ENCODE data around the gene LARGE2.

LARGE2 gene

DNA sequence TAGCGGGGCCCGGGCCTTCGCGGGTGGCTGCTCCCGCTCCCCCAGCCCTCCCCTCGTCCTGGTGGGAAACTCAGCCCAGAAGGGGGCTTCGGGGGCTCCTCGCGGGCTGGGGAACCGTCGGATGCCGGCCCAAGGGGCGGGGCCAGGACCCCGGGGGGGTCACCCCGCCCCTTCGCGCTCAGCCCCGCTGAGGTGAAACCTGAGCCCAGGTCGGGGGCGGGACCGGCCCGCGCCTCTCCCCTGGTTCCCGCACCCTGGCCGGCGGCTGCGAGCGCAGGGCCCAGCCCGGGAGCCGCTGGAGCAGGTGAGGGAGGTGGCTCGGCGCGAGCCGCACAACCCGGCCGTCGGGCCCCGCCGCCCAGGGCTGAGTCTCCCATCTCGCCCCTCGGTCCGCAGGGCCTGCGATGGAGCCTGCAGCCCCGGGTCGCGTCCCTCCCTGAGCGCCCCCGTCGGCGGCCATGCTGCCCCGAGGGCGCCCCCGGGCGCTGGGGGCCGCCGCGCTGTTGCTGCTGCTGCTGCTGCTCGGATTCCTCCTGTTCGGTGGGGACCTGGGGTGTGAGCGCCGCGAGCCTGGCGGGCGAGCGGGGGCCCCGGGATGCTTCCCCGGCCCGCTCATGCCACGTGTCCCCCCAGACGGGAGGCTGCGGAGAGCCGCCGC, at the start of gene LARGE2:
Gene LARGE2 (plus strand): TSS at position 232 of the 658 bp plus-strand sequence. CDS start 227 bp downstream, at position 459.
- H3K9ac ChIP-seq (ENCODE audit: low read length), result peak within 1 kb of the TSS; percentile 58
- H3K27me3 ChIP-seq (ENCODE audit: control insufficient read depth, insufficient read depth, low read length), result peaks cover 15% of the 10 kb centered on the region
- peak within 1 kb of the TSS; percentile 63 for H3K4me3 ChIP-seq (ENCODE audit: low read length)
- H3K27ac ChIP-seq (ENCODE audit: low read length), result no peak within 1 kb of the TSS
- no peaks in the 10 kb centered on the region for H3K9me3 ChIP-seq (ENCODE audit: control insufficient read depth, low read depth, low read length)
- peaks cover 9% of the 10 kb centered on the region for H3K36me3 ChIP-seq (ENCODE audit: control insufficient read depth, low read depth, low read length)
- H3K4me1 ChIP-seq (ENCODE audit: control insufficient read depth, low read depth, low read length), result peaks cover 21% of the 10 kb centered on the region

DNA sequence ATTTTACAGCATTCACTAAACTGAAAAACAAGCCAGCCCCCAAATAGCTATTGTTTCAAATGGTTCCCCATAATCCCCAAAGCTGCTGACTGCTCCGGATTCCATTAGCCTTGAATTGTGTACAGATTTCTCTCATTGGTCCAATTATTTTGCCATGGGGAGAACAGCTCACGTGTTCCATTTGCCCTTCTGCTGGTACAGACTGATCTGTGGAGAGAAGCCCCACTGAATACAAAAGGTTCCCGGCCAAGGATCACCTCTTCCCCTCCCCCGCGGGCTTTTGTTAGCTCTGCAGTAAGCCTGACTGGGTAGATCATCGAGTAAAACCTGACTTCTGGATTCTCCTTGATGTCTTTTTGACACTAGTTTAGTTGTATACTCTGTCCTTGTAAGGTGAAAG, 46.1 kb upstream of the LARGE2 start:
- Histone ChIP-seq H3K27ac (ENCODE audit: low read length) (no peak overlapping the region), H3K9ac (ENCODE audit: low read length) (no peak overlapping the region), H3K9me3 (ENCODE audit: control insufficient read depth, low read depth, low read length) (no peaks in the 10 kb centered on the region), H3K4me3 (ENCODE audit: low read length) (no peak overlapping the region), H3K27me3 (ENCODE audit: control insufficient read depth, insufficient read depth, low read length) (no peaks in the 10 kb centered on the region), H3K4me1 (ENCODE audit: control insufficient read depth, low read depth, low read length) (peaks cover 20% of the 10 kb centered on the region), H3K36me3 (ENCODE audit: control insufficient read depth, low read depth, low read length) (no peaks in the 10 kb centered on the region)

DNA sequence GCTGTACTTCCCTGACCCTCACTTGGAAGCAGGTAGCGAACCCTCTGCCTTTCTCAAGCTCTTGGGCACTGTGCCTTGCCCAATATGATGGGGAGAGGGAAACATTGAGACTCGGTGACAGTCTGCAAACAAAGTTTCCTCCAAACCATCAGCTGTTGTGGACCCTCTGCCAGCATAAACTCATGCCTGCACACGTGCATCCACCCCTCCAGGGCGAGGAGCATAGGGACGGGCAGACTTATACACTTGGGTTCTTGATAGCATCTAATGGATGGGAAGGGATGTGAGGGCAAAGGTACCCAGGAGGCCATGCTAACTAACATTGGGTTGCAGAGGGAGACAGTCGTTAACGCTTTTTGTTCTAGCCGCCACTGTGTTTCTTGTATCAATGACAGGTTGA, 45.2 kb upstream of the LARGE2 start:
- Histone ChIP-seq H3K4me1 (ENCODE audit: control insufficient read depth, low read depth, low read length) (peaks cover 20% of the 10 kb centered on the region), H3K27me3 (ENCODE audit: control insufficient read depth, insufficient read depth, low read length) (no peaks in the 10 kb centered on the region), H3K4me3 (ENCODE audit: low read length) (no peak overlapping the region), H3K36me3 (ENCODE audit: control insufficient read depth, low read depth, low read length) (no peaks in the 10 kb centered on the region), H3K27ac (ENCODE audit: low read length) (no peak overlapping the region), H3K9ac (ENCODE audit: low read length) (no peak overlapping the region), H3K9me3 (ENCODE audit: control insufficient read depth, low read depth, low read length) (no peaks in the 10 kb centered on the region)

DNA sequence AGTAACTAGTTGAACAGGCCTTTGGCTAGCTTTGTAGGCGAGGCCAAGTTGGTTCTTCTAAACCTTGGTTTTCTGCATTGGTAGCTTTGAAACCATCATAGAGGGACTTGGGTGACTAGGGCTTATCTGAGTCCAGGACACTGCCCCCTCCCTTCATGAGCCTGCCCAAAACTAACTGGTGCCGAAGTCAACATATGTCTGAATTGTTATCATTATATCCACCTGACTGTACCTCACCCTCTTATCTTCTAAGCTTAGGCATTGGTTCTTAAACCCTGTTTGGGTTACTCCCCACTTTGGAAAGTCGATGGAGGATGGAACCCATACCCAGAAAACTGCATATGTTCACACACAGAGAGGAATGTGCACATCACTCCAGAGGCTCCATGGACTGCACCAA, 44.6 kb upstream of the LARGE2 start:
- Histone ChIP-seq H3K4me1 (ENCODE audit: control insufficient read depth, low read depth, low read length) (peaks cover 19% of the 10 kb centered on the region), H3K27me3 (ENCODE audit: control insufficient read depth, insufficient read depth, low read length) (no peaks in the 10 kb centered on the region), H3K36me3 (ENCODE audit: control insufficient read depth, low read depth, low read length) (no peaks in the 10 kb centered on the region), H3K9me3 (ENCODE audit: control insufficient read depth, low read depth, low read length) (no peaks in the 10 kb centered on the region), H3K27ac (ENCODE audit: low read length) (no peak overlapping the region), H3K4me3 (ENCODE audit: low read length) (no peak overlapping the region), H3K9ac (ENCODE audit: low read length) (no peak overlapping the region)

DNA sequence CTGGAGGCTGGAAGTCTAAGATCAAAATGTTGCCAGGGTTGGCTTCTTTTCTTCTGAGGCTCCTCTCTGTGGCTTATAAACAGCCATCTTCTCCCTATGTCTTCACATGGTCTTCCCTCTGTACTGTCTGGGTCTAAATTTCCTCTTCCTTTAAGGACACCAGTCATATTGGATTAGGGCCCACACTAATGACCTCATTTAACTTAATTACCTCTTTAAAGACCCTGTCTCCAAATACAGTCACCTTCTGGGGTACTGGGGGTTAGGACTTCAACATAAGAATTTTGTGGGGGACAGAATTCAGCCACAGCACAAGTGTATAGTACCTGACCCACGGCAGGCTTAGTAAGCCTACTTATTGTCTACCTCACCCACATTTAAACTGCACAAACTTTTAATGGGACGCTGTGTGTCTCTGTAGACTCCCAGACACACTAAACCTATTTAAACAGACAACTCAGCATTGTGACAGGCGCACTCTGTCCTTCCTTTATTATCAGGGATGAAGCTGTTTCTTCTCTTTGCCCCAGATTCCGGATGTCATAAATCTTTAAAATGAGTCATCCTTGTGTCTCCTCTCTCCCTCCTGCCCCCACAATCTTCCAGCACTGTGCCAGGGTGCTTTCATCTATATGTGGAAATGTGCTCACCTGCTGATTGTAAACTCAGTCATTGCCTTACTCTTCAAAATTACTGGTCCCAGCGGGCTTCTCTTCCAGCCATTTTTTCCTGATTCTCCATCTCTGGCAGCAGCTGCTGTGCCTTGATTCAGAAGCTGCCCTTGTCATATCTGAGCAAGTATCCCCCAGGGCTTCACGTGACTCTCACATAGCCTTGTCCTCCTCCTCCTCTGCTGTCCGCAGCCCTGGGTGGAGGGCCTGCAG, 42.4 kb upstream of the LARGE2 start:
- Histone ChIP-seq H3K4me3 (ENCODE audit: low read length) (no peak overlapping the region), H3K9ac (ENCODE audit: low read length) (no peak overlapping the region), H3K27ac (ENCODE audit: low read length) (no peak overlapping the region), H3K9me3 (ENCODE audit: control insufficient read depth, low read depth, low read length) (no peaks in the 10 kb centered on the region), H3K36me3 (ENCODE audit: control insufficient read depth, low read depth, low read length) (no peaks in the 10 kb centered on the region), H3K27me3 (ENCODE audit: control insufficient read depth, insufficient read depth, low read length) (no peaks in the 10 kb centered on the region), H3K4me1 (ENCODE audit: control insufficient read depth, low read depth, low read length) (peaks cover 15% of the 10 kb centered on the region)

DNA sequence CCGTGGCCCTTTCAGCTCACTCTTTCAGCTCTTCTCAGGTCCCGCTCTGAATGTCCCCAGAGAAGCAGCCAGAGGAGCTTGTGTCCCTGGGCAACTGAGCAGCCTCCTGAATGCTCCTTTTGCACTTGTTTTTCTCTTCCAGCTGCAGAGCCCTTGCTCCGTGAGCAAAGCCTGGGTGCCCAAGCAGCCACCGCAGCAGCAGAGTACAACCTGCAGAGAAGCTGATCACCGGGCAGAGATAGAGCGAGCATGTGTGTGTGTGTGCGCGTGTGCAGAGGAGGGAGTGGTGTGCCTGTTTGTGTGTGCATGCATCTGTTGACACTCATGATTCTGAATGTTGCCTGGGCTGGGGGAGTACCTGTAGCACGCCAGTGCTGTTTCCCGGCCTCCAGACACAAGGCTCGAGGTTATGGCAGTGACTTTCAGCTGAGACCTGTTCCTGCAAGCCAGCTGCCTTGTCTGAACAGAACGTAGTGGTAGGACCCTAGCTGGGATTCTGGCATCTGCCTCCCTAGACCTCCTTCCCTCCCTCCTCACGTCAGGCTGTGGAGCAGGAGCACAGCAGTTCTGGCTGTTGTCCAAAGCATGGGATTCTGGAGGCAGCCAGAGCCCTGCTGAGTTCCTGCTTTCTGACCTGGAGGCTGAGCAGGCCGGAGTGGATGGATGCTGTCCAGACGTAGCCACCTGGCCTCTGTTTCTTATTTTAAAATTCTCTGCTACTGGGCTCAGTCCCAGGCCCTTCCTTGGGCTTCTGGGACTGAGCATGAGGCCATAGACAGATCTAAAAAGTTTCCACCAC, 41.5 kb upstream of the LARGE2 start:
- no peak overlapping the region for H3K27ac ChIP-seq (ENCODE audit: low read length)

DNA sequence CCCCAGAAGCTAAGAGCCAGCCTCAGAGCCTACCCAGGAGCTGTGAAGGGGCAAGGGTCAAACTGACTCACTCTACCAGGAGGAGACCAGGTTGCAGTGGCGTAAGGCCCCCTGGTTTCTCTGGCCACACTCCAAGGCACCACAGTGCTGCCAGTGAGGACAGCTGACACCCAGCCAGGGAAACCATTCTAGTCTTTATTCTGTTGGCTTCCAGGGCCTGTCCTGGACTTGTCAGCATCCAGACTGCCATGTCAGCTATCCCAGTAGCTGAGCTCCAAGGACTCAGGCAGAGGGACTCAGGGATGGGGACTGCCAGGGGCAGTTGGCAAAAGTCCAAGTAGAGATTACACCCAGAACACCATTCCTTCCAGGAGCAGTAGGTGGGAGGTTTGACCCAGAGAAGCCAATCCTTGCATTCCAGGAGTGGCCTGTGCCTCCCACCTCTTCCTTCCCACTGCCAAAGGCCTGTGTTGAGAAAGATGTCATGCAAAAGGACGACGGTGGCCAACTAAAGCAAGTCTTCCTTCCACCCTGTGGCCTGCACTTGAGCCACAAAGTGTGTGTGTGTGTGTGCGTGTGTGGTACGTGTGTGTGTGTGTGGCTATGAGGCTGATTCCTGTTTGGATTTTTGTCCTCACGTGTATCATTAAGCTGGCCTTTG, 40.6 kb upstream of the LARGE2 start:
- no peaks in the 10 kb centered on the region for H3K36me3 ChIP-seq (ENCODE audit: control insufficient read depth, low read depth, low read length)
- peaks cover 4% of the 10 kb centered on the region for H3K27me3 ChIP-seq (ENCODE audit: control insufficient read depth, insufficient read depth, low read length)
- H3K27ac ChIP-seq (ENCODE audit: low read length), result no peak overlapping the region
- H3K9me3 ChIP-seq (ENCODE audit: control insufficient read depth, low read depth, low read length), result no peaks in the 10 kb centered on the region
- no peak overlapping the region for H3K9ac ChIP-seq (ENCODE audit: low read length)
- no peak overlapping the region for H3K4me3 ChIP-seq (ENCODE audit: low read length)
- peaks cover 2% of the 10 kb centered on the region for H3K4me1 ChIP-seq (ENCODE audit: control insufficient read depth, low read depth, low read length)

More for the DNA sequence above, 41.5 kb upstream of the LARGE2 start:
- H3K4me3 ChIP-seq (ENCODE audit: low read length), result no peak overlapping the region
- H3K4me1 ChIP-seq (ENCODE audit: control insufficient read depth, low read depth, low read length), result peaks cover 10% of the 10 kb centered on the region
- H3K36me3 ChIP-seq (ENCODE audit: control insufficient read depth, low read depth, low read length), result no peaks in the 10 kb centered on the region
- no peaks in the 10 kb centered on the region for H3K9me3 ChIP-seq (ENCODE audit: control insufficient read depth, low read depth, low read length)
- H3K27me3 ChIP-seq (ENCODE audit: control insufficient read depth, insufficient read depth, low read length), result no peaks in the 10 kb centered on the region
- no peak overlapping the region for H3K9ac ChIP-seq (ENCODE audit: low read length)

DNA sequence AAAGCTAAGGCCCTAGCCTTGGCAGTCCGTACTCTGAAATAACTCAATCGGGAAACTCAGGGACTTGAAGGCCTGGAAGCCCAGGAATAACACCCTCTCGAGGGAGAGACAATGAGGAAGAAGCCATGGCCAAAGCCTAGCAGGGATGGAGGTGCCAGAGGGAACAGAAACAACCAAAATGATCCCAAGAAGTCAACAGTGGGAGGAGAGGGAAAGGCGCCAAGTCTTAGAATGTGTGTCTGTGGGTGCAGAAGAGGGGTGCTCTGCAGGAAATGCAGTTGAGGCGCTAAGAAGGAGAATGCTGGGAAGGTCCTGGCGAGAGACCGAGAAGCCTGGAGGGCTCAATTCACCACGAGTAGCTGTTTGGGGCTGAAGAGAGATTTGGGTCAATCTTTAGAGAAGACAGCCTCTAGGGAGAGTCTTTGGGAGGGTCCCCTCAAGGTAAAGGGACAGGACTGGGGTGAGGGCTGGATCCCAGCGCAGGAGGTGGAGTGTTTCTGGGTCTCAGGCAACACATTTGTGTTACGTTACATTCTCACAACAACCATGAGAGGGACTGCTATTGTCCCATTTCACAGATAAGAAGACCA, 37.8 kb upstream of the LARGE2 start:
- no peaks in the 10 kb centered on the region for H3K36me3 ChIP-seq (ENCODE audit: control insufficient read depth, low read depth, low read length)
- no peaks in the 10 kb centered on the region for H3K4me1 ChIP-seq (ENCODE audit: control insufficient read depth, low read depth, low read length)
- H3K27me3 ChIP-seq (ENCODE audit: control insufficient read depth, insufficient read depth, low read length), result peaks cover 4% of the 10 kb centered on the region
- H3K9ac ChIP-seq (ENCODE audit: low read length), result no peak overlapping the region
- H3K9me3 ChIP-seq (ENCODE audit: control insufficient read depth, low read depth, low read length), result no peaks in the 10 kb centered on the region
- H3K27ac ChIP-seq (ENCODE audit: low read length), result no peak overlapping the region
- peak overlapping the region; percentile 37 for H3K4me3 ChIP-seq (ENCODE audit: low read length)

DNA sequence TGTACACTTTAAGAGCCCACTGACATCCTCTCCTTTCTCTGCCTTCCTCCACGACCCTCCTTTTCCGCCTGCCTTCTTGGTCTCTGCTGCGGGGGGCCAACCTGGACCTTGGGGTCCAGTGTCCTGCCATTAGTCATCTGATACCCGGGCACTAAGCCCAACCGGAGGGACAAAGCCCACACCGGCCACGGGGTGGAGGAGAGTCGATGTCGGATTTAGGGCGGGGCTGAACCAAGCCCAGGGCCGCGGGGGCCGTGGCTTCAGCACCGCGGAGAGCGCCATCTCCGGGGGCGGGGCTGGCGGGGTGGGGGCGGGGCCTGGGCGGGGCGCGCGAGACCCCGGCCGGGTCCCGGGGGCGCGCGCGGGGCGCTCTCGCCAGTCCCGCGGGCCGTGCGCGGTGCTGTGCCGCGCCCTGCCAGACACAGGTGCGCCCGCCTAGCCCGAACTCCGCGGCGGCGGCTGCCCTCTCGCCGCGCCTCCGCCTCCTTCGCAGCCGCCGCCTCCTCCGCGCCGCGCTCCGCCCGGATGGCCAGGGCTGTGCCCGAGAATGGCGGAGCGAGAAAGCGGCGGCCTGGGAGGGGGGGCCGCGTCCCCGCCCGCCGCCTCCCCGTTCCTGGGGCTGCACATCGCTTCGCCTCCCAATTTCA, 37.1 kb upstream of the LARGE2 start, which contains the start of gene MAPK8IP1:
Gene MAPK8IP1 (plus strand): TSS at position 378 of the 647 bp plus-strand sequence. CDS start 170 bp downstream, at position 548.
- Histone ChIP-seq H3K9ac (ENCODE audit: low read length) (peak within 1 kb of the TSS; percentile 25), H3K4me3 (ENCODE audit: low read length) (peak within 1 kb of the TSS; percentile 66)

DNA sequence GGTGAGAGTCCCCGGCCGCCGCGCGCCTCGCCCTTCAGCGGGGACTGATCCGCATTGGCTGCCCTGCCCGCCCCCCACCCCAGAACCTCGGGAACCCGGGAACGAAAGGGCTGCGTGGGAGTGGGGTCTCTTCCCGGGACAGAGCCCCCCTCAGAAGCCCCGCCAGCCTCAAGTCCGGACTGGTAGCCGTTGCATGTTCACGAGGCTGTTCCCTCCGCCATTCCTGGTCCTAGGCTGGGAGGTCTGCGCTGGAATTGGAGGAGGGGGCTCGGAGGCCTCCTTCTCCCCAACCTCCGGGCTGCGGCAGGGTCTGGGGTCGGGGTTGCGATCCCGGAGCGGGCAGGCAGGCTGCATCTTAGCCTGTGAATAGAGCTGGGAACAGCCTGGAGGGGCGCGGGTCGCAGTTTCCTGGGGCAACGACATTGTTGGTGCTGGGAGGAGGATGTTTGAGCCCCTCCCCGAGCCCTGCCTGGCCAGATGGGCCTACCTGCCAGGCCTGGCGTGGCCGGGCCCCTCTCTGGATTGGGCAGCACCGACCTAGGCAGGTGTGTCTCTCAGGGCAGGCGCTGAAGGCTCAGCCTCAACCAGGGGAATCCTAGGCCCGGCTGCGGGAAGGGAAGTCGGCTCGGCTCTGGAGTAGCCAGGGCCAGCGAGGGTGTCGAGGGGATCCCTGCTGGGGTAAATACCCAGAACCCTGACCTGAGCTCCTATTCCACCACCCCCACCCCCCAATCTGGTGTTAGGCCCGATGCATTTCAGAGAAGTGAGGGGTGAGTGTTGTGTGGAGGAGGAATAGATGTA, 36.3 kb upstream of the LARGE2 start:
- Histone ChIP-seq H3K36me3 (ENCODE audit: control insufficient read depth, low read depth, low read length) (no peaks in the 10 kb centered on the region), H3K9ac (ENCODE audit: low read length) (peak overlapping the region; percentile 25), H3K4me1 (ENCODE audit: control insufficient read depth, low read depth, low read length) (no peaks in the 10 kb centered on the region), H3K9me3 (ENCODE audit: control insufficient read depth, low read depth, low read length) (no peaks in the 10 kb centered on the region), H3K27ac (ENCODE audit: low read length) (no peak overlapping the region), H3K4me3 (ENCODE audit: low read length) (peak overlapping the region; percentile 66), H3K27me3 (ENCODE audit: control insufficient read depth, insufficient read depth, low read length) (peaks cover 4% of the 10 kb centered on the region)

More for the DNA sequence above, 37.1 kb upstream of the LARGE2 start, which contains the start of gene MAPK8IP1:
- Histone ChIP-seq H3K27ac (ENCODE audit: low read length) (no peak within 1 kb of the TSS), H3K36me3 (ENCODE audit: control insufficient read depth, low read depth, low read length) (no peaks in the 10 kb centered on the region), H3K27me3 (ENCODE audit: control insufficient read depth, insufficient read depth, low read length) (peaks cover 4% of the 10 kb centered on the region), H3K9me3 (ENCODE audit: control insufficient read depth, low read depth, low read length) (no peaks in the 10 kb centered on the region), H3K4me1 (ENCODE audit: control insufficient read depth, low read depth, low read length) (no peaks in the 10 kb centered on the region)
